HG02642 (cell line): ENCODE results near the gene HERC3.

Source experiments
- ATAC-seq: cut with Tn5 transposase; IDR thresholded peaks from one replicate; pipeline ENCODE4 v1.9.1; 2021; ENCODE audit warnings: mild to moderate bottlenecking; ENCODE audit not compliant: unreplicated experiment, poor library complexity

Gene HERC3

DNA sequence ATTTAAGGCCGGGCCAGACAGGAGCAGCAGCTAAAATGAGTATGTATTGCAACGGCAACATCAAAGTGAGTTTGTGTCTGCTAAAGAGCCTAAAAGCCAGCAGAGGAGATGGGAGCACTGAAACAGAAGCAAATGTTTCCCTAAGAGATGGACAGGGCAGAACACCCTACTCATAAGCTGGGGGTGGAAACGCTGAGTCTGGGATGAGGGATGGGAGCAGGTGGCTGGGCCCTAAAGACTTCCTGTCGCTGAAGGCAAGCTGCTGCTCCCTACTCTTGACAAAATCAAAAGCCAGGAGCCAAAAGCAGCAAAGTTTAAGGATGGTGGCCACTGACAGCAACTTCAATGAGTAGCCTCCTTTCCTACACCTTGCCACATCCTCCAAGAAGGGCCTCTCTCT is 145.9 kb downstream of the HERC3 start:
- ATAC-seq = no peak

DNA sequence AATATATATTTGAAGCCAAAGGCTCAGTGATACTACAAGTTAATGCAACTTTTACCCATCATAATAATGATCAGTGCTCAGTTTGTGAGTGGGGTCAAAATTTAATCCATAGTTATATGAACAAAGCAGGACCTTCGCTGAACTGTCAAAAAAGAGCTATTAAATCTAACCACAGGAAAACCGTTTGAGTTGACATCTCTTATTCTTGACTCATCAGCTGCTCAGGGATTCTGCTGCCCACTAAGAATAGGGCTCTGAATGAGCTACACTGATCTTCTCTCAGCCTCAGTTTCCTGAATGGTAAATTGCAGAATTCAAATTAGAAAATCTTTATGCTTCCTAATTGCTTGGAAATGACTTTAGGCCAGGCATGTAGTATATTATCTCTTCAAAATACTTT is 150.3 kb downstream of the HERC3 start:
- no peak for ATAC-seq

DNA sequence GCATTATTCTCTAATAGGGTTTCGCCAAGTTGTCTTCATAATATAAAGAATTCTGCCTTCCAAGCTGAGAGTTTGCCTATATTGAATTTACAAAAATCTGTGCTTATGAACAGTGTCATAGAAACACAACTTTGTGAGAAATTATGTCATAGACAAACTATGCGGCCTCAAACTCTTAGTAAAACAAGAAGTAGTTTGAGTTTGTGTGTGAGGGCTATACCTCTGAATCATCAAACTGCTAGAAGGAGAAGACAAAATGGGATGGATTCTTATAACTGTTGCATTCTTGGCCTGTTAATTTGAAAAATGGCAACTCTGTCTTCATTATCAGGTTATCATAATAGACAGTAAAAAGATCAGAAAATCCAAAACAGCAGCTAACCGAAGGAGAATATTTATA is 151.4 kb downstream of the HERC3 start:
- no peak for ATAC-seq

DNA sequence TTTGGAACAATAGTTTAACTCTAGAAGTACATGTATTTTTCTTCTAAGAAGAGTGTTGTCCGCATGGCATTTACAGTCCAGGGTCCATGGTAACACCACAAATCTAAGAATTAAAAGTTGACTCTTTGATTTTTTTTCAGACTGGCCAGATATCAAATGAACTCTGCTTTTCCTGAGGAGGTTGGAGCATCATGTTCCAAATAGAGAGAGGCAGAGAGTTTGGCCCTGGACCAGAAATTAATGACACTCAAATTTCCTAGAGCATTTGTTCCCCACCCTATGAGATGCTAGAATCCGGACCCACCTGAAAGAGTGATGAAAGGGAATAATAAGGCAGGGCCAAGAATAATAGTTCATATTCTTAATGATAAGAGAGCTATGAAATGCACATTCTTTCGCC is 152.3 kb downstream of the HERC3 start:
- ATAC-seq = no peak

DNA sequence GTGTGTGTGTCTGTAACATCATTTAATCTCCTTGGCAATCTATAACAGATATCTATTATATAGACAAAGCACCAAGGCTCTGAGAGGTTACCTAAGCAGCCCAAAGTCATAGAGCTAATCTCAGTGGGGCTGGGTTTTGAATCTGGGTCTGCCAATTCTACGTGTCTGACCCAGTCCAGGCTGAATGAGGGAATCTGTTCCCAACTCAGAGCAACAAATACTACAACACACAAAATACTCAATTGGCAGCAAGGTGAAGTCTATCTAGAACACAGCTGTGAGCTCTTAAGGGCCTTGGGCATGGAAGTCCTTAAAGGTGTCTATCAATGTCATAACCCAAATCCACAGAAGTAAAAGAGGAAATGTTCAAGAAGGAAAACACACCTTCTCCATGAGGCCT is 152.9 kb downstream of the HERC3 start:
- ATAC-seq = no peak

DNA sequence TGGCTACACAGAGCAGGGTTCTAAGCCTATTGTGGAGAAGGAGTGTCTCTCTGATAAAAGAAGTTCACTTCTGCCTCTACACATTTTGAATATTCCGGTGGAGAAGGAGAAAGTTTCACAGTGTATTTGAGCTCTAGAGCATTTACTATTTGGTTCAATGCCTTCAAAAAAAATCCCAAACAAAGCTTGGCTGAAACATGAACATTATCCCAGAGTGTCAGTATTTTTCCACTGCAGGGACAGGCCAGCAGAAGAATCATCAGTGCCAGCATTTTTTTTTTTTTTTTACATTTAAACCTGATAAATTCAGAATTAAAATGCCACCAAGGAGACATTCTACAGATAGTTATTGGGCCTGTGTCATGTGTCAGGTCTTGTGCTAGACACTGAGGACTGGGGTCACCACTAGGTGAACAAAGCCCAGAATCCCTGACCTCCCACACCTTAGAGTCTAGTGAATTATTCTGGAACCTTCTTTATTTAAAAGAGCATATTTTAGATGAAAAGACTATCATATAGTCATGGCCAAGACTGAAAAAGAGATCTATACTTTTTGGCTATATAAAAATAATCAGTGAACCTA is 153.4 kb downstream of the HERC3 start:
- ATAC-seq = no peak

DNA sequence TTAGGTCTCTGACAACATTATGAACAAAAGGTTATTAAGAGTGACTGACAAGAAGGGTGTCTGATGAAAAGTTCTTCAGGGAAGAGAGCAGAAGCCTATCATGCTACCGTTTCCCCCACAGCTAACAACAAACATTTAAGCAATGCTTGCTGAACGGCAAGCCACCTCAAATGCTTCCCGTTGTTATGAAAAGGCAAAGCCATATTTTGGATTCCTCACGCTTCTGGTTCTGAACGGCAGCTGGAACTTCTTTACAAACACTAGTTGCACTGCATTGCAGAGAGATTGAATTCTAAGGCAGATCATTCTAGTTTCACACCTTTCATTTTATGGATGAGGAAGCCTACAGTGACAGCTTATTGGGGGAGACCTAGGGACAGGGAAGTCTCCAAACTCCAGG is 153.9 kb downstream of the HERC3 start:
- ATAC-seq = no peak

DNA sequence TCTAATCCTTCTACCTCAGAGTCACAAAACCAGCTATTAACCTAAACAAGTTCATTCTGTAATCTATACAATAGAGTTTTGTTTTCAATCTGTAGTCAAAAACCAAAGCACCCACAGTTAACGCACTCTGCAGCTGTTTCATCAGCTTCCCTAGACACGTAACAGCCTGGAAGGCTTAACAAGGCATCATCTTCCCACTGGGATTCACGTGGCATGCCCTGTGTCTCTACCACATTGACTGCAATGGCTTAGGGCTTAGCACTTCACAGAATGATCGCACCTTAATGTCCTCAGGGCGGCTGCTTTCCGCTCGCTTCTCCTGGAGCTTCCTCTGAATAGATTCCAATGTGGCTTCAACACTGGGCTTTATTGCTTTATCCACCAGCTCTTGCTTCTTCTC is 155.1 kb downstream of the HERC3 start:
- no peak for ATAC-seq

DNA sequence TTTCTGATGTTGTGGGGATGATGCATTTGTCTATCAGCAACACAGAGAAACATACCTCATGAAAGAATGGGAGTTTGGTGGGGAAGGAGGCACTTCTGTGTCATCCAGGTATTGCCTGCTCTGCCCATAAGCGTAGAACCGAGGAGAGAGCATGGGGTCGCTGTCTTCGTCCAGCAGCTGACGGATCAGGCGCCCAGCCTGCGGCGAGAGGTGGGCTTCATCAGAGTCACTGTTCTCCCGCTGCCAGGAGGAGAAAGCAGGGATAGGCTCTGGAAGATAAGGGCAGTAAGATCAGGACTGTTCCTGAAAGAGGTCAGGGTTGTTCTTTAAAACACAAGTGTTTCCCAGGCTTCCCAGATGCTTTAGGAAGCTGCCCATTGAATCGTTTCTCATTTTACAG is 158.1 kb downstream of the HERC3 start:
- ATAC-seq = no peak

DNA sequence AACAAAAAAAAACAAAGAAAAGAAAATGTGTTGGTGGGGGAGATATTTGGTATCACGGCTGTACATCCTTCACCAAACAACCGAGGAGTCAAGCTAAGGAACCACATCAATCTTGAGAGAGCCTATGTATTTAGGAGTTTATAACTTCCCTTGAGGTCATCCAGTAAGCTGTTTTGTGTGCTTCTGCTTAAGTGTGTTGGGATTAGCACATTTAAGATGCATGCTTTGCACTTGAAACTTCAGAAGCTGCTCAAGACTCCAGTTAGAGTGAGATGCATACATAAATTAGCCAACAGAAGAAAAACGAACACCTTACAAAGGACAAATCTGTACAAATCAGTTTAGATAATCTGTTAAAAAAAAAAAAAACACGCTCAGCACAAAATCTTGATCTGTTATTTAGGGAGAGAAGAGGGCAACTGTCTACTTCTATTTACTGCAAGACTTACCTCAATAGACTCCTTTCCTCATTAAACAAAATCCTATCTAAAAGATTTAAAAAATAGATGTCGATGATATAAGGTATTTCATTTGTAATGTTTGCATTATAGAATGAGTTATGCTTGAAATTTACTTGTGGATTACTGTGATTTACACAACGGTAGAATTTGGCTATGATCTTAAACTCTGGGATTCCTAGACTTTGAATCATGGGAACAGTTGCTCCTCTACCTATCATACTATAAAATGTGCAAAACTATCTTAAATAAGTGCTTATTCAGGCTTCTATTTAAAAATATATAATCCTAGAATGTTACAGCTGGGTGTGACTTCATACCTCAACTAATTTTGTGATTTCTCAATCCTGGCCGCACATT is 159.2 kb downstream of the HERC3 start:
- ATAC-seq = no peak

DNA sequence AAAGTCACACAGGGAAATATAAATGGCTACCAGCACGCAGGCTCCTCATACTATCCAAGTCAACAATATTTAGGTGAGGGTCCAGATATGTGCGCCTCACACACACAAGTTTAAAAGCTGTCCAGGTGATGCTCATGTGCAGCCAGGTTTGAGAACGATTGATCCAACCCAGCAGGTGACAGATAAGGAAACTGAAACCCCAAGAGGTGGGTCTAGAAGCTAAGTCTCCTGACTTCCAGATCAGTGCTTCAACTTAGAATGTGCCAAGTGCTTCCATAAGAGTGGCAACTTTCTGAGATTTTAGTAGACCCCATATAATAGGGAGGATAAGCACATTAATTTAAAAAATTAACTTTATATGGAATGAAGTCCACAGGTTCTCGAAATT is 159.8 kb downstream of the HERC3 start:
- no peak for ATAC-seq

DNA sequence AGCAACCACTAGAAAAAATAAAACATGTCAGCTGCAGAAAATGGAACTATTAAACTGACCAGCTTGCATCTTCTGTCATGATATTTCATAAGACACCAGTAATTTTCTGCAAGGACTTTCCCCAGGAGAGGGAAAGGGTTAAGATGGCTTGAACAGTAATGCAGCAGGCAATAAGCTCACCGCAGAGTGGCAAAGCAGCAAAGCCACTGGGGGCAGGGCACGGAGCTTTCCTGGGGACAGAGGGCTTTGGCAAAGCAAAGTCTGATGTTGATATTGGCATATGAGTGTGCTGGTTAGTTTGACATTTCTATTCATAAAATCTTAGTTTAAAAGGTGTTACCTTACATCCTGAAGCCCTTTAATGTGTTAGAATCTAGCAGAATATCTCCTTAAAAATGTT is 160.5 kb downstream of the HERC3 start:
- no peak for ATAC-seq

DNA sequence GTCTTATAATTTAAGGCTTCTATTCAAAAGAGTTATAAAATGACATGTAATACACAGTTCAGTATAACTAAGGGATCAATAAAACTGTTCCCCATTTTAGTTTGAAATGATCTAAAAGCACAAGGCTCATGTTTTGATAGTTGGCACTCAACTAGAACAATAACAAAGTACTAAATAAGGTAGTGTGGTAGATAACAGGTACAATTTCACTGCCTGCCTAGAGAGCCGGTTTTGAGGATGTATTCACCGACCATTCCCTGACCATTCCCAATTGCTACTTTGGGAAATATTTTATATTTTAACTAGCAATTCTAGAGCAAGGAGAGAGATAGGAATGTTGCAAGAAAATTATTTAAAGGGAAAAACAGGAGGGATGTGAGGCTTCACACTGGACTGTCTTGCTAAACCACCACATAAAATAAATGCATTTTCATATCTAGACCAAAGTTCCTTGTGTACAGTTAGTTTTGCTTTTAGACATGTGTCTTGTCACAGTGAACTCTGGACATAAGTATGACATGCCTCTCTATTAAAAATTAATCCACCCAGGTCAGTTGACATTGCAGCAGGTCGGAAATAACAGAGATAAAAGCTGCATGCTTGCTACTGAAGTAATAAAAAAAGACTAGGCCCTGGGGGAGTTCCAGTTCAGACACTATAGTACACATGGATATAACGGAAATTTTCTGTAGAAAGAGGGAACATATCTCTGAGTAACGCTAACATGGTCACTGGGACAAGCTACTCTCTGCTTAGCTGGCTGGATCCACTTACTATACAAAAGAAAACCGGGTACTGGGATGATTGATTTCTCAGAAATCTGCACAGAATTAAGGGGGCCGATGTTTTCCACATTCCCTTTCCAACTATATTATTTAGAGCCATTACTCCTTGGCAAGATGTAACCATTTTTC is 161.6 kb downstream of the HERC3 start:
- no peak for ATAC-seq

DNA sequence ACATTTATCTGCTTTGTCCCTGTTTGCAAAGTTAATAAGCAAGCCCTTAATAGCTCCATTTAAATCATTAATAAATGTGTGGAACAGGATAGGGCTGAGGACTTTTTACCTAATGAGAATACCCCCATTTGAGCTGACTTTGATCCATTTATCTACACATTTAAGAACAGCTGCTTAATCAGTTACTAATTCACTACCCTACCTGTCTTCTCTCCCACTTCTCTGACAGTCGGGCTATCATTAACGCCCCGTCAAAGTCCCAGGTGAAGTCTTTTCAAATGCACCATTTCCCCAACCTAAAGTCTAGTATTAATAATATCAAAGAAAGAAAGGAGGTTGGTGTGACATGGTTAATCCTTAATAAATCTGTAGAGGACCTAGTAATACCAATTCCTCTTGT is 162.5 kb downstream of the HERC3 start:
- no peak for ATAC-seq

DNA sequence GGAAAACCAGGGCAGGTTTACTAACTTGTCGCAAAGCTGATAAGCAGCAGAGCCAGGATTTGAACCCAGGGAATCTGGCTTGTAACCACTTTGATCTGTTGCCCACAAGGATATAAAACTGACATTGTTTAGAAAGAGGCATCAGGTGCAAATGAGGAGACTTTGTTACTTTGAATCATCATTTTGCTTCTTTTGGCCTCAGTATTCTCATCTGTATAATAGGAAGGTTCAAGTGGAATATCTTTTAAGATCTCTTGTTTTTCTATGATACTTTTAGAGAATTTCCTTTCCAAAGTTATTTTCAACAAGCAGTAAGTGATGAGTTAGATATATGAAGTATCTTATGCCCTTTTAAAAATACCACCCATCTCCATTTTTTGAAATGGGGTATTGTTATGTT is 163.2 kb downstream of the HERC3 start:
- no peak for ATAC-seq

DNA sequence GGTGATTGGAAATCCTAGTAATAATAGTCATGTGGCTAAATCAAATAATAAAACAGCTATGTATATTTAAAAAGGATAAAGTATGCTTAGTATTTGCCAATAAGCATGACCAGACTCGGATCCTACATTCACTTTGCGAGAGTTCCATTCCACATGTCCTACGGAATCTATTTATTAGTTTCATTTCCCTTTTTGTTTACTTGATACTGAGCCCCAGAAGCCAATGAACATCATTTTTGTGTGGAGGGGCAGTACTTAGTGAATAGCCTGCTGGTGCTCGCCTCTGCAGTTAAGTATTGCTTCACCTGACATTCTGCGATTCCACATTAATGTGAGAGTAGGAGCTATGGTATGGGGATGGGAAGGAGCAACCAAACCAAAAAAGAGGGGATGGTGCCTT is 163.9 kb downstream of the HERC3 start:
- no peak for ATAC-seq

DNA sequence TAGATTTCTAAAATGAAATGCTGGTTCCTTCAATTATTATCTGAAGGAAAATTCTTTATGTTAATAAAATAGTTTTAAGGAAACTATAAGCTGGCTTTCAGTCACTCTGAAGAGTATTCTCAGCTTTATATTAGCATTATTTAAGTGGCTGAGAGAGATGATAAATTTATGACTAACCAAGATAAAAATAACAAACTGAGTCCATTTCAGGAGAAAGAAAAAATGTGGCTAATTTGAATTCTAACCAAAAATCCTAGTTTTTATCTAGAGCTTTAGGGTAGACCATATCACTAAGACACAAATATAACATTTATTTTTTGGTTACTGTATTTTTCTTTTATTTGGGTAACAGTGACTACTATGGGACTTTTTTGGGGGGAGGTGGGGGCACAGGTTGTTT is 164.8 kb downstream of the HERC3 start:
- ATAC-seq = no peak

DNA sequence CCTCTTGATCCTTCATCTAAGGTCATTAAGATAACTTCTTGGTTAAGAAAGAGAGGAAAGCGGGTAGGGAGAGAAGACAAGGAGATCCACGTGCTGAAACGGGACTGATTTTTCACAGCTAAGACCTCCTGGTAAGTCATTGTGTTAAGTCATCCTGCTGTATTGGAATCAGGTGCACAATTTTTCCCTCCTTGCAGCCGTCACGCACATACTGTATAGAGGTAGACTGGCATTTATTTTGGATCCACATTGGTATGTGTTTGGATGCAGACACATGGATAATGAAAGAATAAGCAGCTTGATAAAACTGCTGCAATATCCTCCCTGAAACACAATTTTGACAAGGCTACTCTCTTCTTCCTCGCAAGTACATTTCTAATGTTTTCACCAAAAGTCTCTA is 165.5 kb downstream of the HERC3 start:
- no peak for ATAC-seq
